Mesenchymal stem cell (in vitro differentiated cells and primary cell): ENCODE results near the gene CLIC5.

Experiments used
- DNase-seq: peaks from one replicate; pipeline ENCODE4 v3.0.0-alpha.2; 2013
- H2AFZ ChIP-seq: one replicate; pipeline ENCODE4 v1.6.1; 2013; ENCODE audit warnings: low read depth, mild to moderate bottlenecking, control low read depth, inconsistent platforms, low read length, moderate library complexity
- H2AK5ac ChIP-seq: 2 replicates; pipeline ENCODE4 v1.6.1; 2013; ENCODE audit warnings: low read length, moderate library complexity, mild to moderate bottlenecking, inconsistent platforms; ENCODE audit not compliant: severe bottlenecking
- H2BK120ac ChIP-seq: one replicate; pipeline ENCODE4 v1.6.1; 2013; ENCODE audit warnings: low read depth, mild to moderate bottlenecking, inconsistent platforms, low read length, moderate library complexity
- H2BK12ac ChIP-seq, 2 experiments: one replicate each; pipeline ENCODE4 v1.6.1; 2013; ENCODE audit warnings: inconsistent platforms in 2 of 2, low read length in 2 of 2, mild to moderate bottlenecking in 2 of 2, moderate library complexity in 2 of 2, control low read depth in 1 of 2
- H2BK15ac ChIP-seq: one replicate; pipeline ENCODE4 v1.6.1; 2013; ENCODE audit warnings: mild to moderate bottlenecking, low read depth, inconsistent platforms; ENCODE audit not compliant: poor library complexity, severe bottlenecking
- H2BK5ac ChIP-seq: 2 replicates; pipeline ENCODE4 v1.6.1; 2013; ENCODE audit warnings: low read depth, mild to moderate bottlenecking, low read length, control low read depth, inconsistent platforms; ENCODE audit not compliant: poor library complexity, severe bottlenecking
- H3K14ac ChIP-seq, 2 experiments: one replicate each; pipeline ENCODE4 v1.6.1; 2013; ENCODE audit warnings: inconsistent platforms in 2 of 2, low read length in 2 of 2, control low read depth in 1 of 2, mild to moderate bottlenecking in 1 of 2, moderate library complexity in 1 of 2
- H3K18ac ChIP-seq, 2 experiments: one replicate each; pipeline ENCODE4 v1.6.1; 2013; ENCODE audit warnings: inconsistent platforms in 2 of 2, low read length in 2 of 2, control low read depth in 1 of 2, low read depth in 1 of 2, mild to moderate bottlenecking in 1 of 2
- H3K23ac ChIP-seq, 2 experiments: one replicate each; pipeline ENCODE4 v1.6.1; 2013; ENCODE audit warnings: inconsistent platforms in 2 of 2, low read length in 2 of 2, mild to moderate bottlenecking in 2 of 2, moderate library complexity in 2 of 2, control low read depth in 1 of 2
- H3K27ac ChIP-seq: 2 replicates; pipeline ENCODE4 v1.5.1; 2013; ENCODE audit warnings: mild to moderate bottlenecking, moderate library complexity, low read length, control low read depth, inconsistent platforms; ENCODE audit not compliant: poor library complexity, severe bottlenecking
- H3K27me3 ChIP-seq, 2 experiments: 2 replicates each; pipeline versions ENCODE4 v1.6.1 to v1.7.0; 2013; ENCODE audit warnings: low read length in 2 of 2, mild to moderate bottlenecking in 2 of 2, moderate library complexity in 2 of 2, control low read depth in 1 of 2, inconsistent platforms in 1 of 2; ENCODE audit not compliant: control insufficient read depth in 1 of 2, insufficient read depth in 1 of 2
- H3K36me3 ChIP-seq, 2 experiments: 2 replicates each; pipeline versions ENCODE4 v1.6.1 to v1.7.0; 2013; ENCODE audit warnings: low read length in 2 of 2, control low read depth in 1 of 2, inconsistent platforms in 1 of 2, low read depth in 1 of 2, mild to moderate bottlenecking in 1 of 2; ENCODE audit not compliant: insufficient read depth in 2 of 2, control insufficient read depth in 1 of 2
- H3K4ac ChIP-seq, 2 experiments: one replicate each; pipeline ENCODE4 v1.6.1; 2013; ENCODE audit warnings: inconsistent platforms in 2 of 2, low read length in 2 of 2, mild to moderate bottlenecking in 2 of 2, moderate library complexity in 2 of 2, control low read depth in 1 of 2, low read depth in 1 of 2
- H3K4me1 ChIP-seq: 2 replicates; pipeline ENCODE4 v1.6.1; 2013; ENCODE audit warnings: low read depth, low read length, control low read depth; ENCODE audit not compliant: control insufficient read depth, insufficient read depth
- H3K4me2 ChIP-seq: 2 replicates; pipeline ENCODE4 v1.6.1; 2013; ENCODE audit warnings: low read length, mild to moderate bottlenecking, inconsistent platforms; ENCODE audit not compliant: poor library complexity, severe bottlenecking
- H3K4me3 ChIP-seq, 2 experiments: 2 replicates each; pipeline versions ENCODE4 v1.5.1 to v1.7.0; 2013; ENCODE audit warnings: low read length in 2 of 2, mild to moderate bottlenecking in 2 of 2, control low read depth in 1 of 2, low read depth in 1 of 2; ENCODE audit not compliant: insufficient read depth in 1 of 2
- H3K79me1 ChIP-seq: replicated peaks from 2 replicates; pipeline ENCODE4 v1.6.1; 2013; ENCODE audit warnings: mild to moderate bottlenecking, control low read depth, low read length, inconsistent platforms; ENCODE audit not compliant: poor library complexity, severe bottlenecking
- H3K9ac ChIP-seq: 2 replicates; pipeline ENCODE4 v1.7.0; 2013; ENCODE audit warnings: mild to moderate bottlenecking, low read length, moderate library complexity
- H3K9me3 ChIP-seq: 2 replicates; pipeline ENCODE4 v1.7.0; 2013; ENCODE audit warnings: mild to moderate bottlenecking, low read length; ENCODE audit not compliant: control insufficient read depth
- H4K8ac ChIP-seq: one replicate; pipeline ENCODE4 v1.6.1; 2013; ENCODE audit warnings: inconsistent platforms, mild to moderate bottlenecking, low read length, moderate library complexity
- H4K91ac ChIP-seq: one replicate; pipeline ENCODE4 v1.6.1; 2013; ENCODE audit warnings: mild to moderate bottlenecking, low read length, inconsistent platforms
- WGBS: methylation state at CpG from one replicate; pipeline ENCODE4 v1.1.7; 2013; ENCODE audit warnings: mixed read lengths; 5-methylcytosine and 5-hydroxymethylcytosine counted together

The CLIC5 gene

GRCh38 chr6:45898941-45899682 is 116.5 kb downstream of the CLIC5 start:
- Histone ChIP-seq H2AFZ (no peak overlapping the region), H3K4ac (no peak overlapping the region), H3K4me1 (peaks cover 2% of the 10 kb centered on the region), H3K27ac (no peak overlapping the region), H3K79me1 (no peaks in the 10 kb centered on the region), H3K4me2 (no peak overlapping the region), H3K9me3 (no peaks in the 10 kb centered on the region), H2AK5ac (no peak overlapping the region), H4K91ac (no peak overlapping the region), H3K18ac (no peak overlapping the region), H3K9ac (no peak overlapping the region), H3K4me3 (no peak overlapping the region), H2BK5ac (no peak overlapping the region), H3K36me3 (no peaks in the 10 kb centered on the region), H2BK120ac (no peak overlapping the region), H2BK15ac (no peak overlapping the region), H3K23ac (no peak overlapping the region), H4K8ac (no peak overlapping the region), H3K27me3 (no peaks in the 10 kb centered on the region), H2BK12ac (no peak overlapping the region), H3K14ac (no peak overlapping the region)
- WGBS: 76% methylated on average over 7 of the region's 7 CpGs
- no peak for DNase-seq

- WGBS: 70% methylated on average over 6 of the region's 6 CpGs
- Histone ChIP-seq H3K9ac (no peak overlapping the region), H2AK5ac (no peak overlapping the region), H4K91ac (no peak overlapping the region), H3K4ac (no peak overlapping the region), H2BK15ac (no peak overlapping the region), H3K23ac (peak overlapping the region in 1 of 2 experiments; percentile 34), H3K27ac (no peak overlapping the region), H2AFZ (no peak overlapping the region), H3K79me1 (no peaks in the 10 kb centered on the region), H3K4me3 (no peak overlapping the region), H3K18ac (no peak overlapping the region), H3K4me1 (peaks cover 2% of the 10 kb centered on the region), H4K8ac (no peak overlapping the region), H3K9me3 (no peaks in the 10 kb centered on the region), H3K14ac (no peak overlapping the region), H3K36me3 (no peaks in the 10 kb centered on the region), H3K4me2 (no peak overlapping the region), H2BK120ac (no peak overlapping the region), H2BK5ac (no peak overlapping the region), H3K27me3 (no peaks in the 10 kb centered on the region), H2BK12ac (no peak overlapping the region)
- DNase-seq: peak; percentile 11
Measured at GRCh38 chr6:45896783-45897441, 118.7 kb downstream of the CLIC5 start.

- WGBS: 91% methylated on average over 4 of the region's 5 CpGs
- Histone ChIP-seq H2BK15ac (no peak overlapping the region), H3K27ac (no peak overlapping the region), H3K4me1 (peaks cover 2% of the 10 kb centered on the region), H2BK5ac (no peak overlapping the region), H3K14ac (no peak overlapping the region), H4K91ac (no peak overlapping the region), H3K4me3 (no peak overlapping the region), H2BK120ac (no peak overlapping the region), H3K4me2 (no peak overlapping the region), H3K9ac (no peak overlapping the region), H2AK5ac (no peak overlapping the region), H3K23ac (no peak overlapping the region), H3K79me1 (no peaks in the 10 kb centered on the region), H3K4ac (no peak overlapping the region), H3K36me3 (no peaks in the 10 kb centered on the region), H2BK12ac (no peak overlapping the region), H3K9me3 (no peaks in the 10 kb centered on the region), H4K8ac (no peak overlapping the region), H2AFZ (no peak overlapping the region), H3K27me3 (no peaks in the 10 kb centered on the region), H3K18ac (no peak overlapping the region)
- DNase-seq: no peak
Measured at GRCh38 chr6:45895569-45895968, 120.1 kb downstream of the CLIC5 start.

GRCh38 chr6:45892696-45893245 is 122.9 kb downstream of the CLIC5 start:
- 100% methylated on average over 1 of the region's 4 CpGs for WGBS
- H3K4ac ChIP-seq: no peak overlapping the region

More at GRCh38 chr6:45892696-45893245, 122.9 kb downstream of the CLIC5 start:
- Histone ChIP-seq H2BK120ac (no peak overlapping the region), H2AK5ac (no peak overlapping the region), H4K8ac (no peak overlapping the region), H3K23ac (no peak overlapping the region), H3K36me3 (no peaks in the 10 kb centered on the region), H2BK5ac (no peak overlapping the region), H3K4me1 (peaks cover 2% of the 10 kb centered on the region), H3K4me3 (no peak overlapping the region), H3K27me3 (no peaks in the 10 kb centered on the region), H3K18ac (no peak overlapping the region), H3K9me3 (no peaks in the 10 kb centered on the region), H2BK12ac (no peak overlapping the region), H3K9ac (no peak overlapping the region), H3K79me1 (no peaks in the 10 kb centered on the region), H4K91ac (no peak overlapping the region), H2BK15ac (no peak overlapping the region), H3K27ac (no peak overlapping the region), H3K14ac (no peak overlapping the region), H2AFZ (no peak overlapping the region), H3K4me2 (no peak overlapping the region)
- DNase-seq: no peak
